ENCODE results near the gene STK32C. TPM values are rescaled to one million over a fixed set of nuclear protein-coding genes. Genes with fewer than 3 reads are reported as not detected.

The STK32C gene
- total RNA-seq, 4 donors from 2014 or later = 9.4 to 18.1 (median 16.2) TPM

DNA sequence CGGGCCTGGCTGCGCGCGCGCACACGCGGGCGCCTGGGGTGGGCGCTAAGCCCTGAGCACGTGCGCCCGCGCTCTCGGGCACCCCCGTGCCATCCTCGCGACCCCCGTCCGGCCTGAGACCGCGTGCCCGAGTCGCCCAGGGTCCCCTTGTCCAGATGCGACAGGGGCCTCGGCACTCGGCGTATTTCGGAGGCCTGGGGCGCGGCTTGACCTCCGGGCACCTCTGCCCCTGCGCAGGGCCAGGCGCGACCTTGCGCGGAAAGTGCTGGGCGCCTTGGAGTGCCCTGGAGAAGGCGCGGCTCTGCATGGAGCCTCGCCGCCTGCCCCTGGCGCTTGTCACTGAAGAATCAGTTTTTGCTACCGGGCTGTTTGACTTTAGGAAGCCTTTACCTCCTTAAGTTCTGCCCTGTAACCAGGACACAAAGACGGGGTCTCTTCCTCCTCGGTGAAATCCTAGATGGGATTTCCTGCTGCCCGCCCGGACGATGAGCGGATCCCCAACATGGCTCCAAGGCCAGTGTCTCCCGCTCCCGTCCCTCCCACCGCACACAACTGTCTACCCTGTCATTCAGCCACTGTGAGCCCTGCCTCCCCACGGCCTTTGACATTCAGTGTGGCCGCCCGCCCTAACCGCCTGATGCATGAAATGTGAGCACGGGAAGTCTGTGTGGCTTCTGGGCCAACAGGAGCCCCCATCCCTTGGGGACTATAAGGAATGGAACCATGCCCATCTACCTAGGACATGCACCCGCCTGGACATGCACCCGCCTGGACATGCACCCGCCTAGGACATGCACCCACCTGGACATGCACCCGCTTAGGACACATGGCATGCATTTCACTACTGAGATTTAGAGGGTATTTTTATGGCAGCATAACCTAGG, 1.1 kb upstream of the STK32C start:
- WGBS, 2 donors = 16 to 26% methylated on average over 33 to 51 of the region's 61 CpGs
- Histone ChIP-seq H3K4me3 (peak overlapping the region; percentile 64 to 91 (median 80)), H3K36me3 (no peaks in the 10 kb centered on the region), H3K9me3 (peaks cover 0 to 3% (median 0%) of the 10 kb centered on the region in 4 donors), H3K27ac (peak overlapping the region; percentile 58 to 92 (median 75)), H3K4me1 (peaks cover 0 to 25% (median 9%) of the 10 kb centered on the region in 4 donors), H3K27me3 (no peaks in the 10 kb centered on the region)
- TF ChIP-seq POLR2A (IDR thresholded peaks at IDR 0.05) = no peak
- TF ChIP-seq, protein P1, sequence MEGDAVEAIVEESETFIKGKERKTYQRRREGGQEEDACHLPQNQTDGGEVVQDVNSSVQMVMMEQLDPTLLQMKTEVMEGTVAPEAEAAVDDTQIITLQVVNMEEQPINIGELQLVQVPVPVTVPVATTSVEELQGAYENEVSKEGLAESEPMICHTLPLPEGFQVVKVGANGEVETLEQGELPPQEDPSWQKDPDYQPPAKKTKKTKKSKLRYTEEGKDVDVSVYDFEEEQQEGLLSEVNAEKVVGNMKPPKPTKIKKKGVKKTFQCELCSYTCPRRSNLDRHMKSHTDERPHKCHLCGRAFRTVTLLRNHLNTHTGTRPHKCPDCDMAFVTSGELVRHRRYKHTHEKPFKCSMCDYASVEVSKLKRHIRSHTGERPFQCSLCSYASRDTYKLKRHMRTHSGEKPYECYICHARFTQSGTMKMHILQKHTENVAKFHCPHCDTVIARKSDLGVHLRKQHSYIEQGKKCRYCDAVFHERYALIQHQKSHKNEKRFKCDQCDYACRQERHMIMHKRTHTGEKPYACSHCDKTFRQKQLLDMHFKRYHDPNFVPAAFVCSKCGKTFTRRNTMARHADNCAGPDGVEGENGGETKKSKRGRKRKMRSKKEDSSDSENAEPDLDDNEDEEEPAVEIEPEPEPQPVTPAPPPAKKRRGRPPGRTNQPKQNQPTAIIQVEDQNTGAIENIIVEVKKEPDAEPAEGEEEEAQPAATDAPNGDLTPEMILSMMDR (IDR thresholded peaks at IDR 0.05) = no peak
- no peak for TF ChIP-seq EP300 (IDR thresholded peaks at IDR 0.05)
- no peak for DNase-seq (ENCODE audit: low spot score in 2 of 2)

DNA sequence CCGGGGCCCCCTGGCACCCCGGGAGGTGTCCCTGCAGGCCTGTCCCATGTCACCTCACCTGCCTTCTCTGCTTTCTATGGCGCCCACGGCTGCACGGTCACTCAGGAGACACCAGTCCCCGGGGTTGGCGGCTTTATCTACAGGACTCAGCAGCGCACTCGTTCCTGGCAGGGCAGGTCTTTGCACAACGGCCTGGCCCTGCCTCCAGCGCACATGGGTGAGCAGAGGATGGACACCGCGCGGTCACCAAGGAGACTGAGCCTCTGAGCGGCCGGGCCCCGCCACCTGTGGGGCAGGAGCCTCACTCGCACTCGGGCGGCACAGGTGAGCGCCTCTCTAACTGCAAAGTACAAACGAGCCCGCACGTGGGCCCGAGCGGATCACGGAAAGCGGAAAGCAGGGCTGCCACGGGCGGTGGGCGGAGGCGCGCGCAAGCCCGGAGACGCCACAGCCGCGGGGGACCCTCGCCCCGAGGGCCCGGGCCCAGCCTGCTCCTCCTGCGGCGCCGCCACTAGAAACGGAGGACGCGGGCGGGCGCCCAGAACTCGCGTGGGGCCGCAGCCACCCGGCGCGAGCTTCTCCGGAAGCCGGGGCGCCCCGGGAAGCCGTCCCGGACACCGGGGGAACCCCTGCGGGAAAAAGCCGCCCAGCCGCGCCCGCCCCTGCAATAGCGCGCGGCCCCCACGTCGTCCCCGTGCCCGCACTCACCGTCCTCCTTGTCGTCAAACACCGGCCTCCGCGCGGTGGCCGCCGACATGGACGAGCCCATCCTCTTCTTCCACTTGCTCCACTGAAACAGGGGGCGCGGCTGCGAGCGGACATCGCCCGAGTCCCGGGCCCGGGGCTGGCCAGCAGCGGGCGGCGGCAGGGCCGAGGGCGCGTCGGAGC, 642 bp downstream of the STK32C start:
- TF ChIP-seq POLR2A (IDR thresholded peaks at IDR 0.05) = no peak
- TF ChIP-seq, protein P1 (IDR thresholded peaks at IDR 0.05) = no peak
- no peak for TF ChIP-seq EP300 (IDR thresholded peaks at IDR 0.05)
- 13 to 18% methylated on average over 32 to 52 of the region's 98 CpGs for WGBS, 2 donors
- H3K27ac ChIP-seq = peak overlapping the region in 2 of 4 donors; percentile 4 to 92
- H3K27me3 ChIP-seq = no peaks in the 10 kb centered on the region
- no peaks in the 10 kb centered on the region for H3K9me3 ChIP-seq
- DNase-seq (ENCODE audit: low spot score in 2 of 2) = no peak
- peak overlapping the region; percentile 64 to 91 (median 84) for H3K4me3 ChIP-seq
- H3K4me1 ChIP-seq = peaks cover 0 to 25% (median 9%) of the 10 kb centered on the region in 4 donors
- no peaks in the 10 kb centered on the region for H3K36me3 ChIP-seq

DNA sequence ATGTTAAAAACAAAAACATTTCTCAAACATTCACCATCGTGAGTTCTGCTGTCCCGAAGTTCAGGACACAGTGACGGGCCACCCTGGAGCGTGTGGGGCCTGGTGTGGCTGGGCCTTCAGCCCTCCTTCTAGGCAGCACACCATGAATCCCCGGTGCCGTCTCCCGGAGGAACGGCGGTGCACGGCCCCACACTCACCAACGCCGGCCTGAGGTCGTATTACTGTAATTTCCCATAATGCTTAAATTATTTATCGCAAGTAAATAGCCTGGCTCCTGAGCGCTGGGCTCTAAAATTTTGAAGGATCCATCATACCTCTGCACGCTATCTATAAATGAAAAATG, 1.4 kb downstream of the STK32C start:
- whole genome bisulfite sequencing, 2 donors = 92 to 95% methylated on average over 16 of the region's 16 CpGs
- H3K27ac ChIP-seq = no peak overlapping the region
- H3K27me3 ChIP-seq = no peaks in the 10 kb centered on the region
- no peaks in the 10 kb centered on the region for H3K36me3 ChIP-seq
- H3K9me3 ChIP-seq = no peaks in the 10 kb centered on the region
- H3K4me3 ChIP-seq = no peak overlapping the region
- DNase-seq (ENCODE audit: low spot score in 2 of 2) = no peak
- peaks cover 0 to 25% (median 9%) of the 10 kb centered on the region in 4 donors for H3K4me1 ChIP-seq
- TF ChIP-seq, protein P1 (IDR thresholded peaks at IDR 0.05) = no peak
- TF ChIP-seq EP300 (IDR thresholded peaks at IDR 0.05) (no peak), POLR2A (IDR thresholded peaks at IDR 0.05) (no peak)

DNA sequence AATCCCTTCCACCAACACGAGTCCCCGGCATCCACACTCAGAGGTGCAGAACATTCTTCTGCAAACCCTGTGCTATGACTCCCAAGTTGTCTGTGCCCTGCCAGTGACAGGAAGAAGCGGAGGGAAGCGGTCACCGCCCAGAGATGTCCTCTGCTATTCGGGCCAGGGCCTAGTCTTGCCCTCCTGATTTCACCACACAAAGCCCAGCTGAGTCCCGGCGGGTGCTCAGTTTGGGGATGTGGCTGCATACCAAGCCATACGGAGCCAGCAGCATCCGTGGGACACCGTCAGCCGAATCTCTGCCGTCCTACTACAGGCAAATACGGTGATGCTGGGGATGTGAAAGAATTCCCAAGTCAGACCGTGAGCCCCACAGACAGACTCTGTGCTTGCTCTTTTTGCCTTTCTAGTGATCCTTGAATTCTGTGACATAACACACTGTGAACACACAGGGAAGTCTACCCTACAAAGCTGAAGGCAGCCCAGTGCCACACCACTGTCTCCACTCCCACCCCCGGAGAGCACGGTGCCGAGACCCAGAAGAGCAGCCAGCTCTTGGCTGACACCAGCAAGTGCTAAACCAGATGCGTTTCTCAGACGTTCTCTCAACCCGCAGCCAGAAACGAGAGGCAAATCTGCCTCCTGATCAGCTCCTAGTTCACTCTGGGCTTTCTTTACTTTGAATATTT, 2.0 kb downstream of the STK32C start:
- Histone ChIP-seq H3K4me3 (no peak overlapping the region), H3K27ac (no peak overlapping the region), H3K36me3 (no peaks in the 10 kb centered on the region), H3K27me3 (no peaks in the 10 kb centered on the region), H3K9me3 (no peaks in the 10 kb centered on the region), H3K4me1 (peaks cover 0 to 25% (median 9%) of the 10 kb centered on the region in 4 donors)
- 95% methylated on average over 22 of the region's 22 CpGs for WGBS, 2 donors
- DNase-seq (ENCODE audit: low spot score in 2 of 2) = no peak
- TF ChIP-seq POLR2A (IDR thresholded peaks at IDR 0.05) (no peak), EP300 (IDR thresholded peaks at IDR 0.05) (no peak)
- TF ChIP-seq, protein P1 (IDR thresholded peaks at IDR 0.05) = no peak

Measured in tibial nerve (tissue), 4 donors.